Activated CD4-positive, alpha-beta memory T cell treated with anti-CD3 and anti-CD28 coated beads for 36 hours (primary cell): Measurements from ENCODE around the gene CACNG4. TPM values are rescaled to one million over a fixed set of nuclear protein-coding genes. Genes with fewer than 3 reads are reported as not detected.
A peak's percentile ranks its signal among the peaks of the same experiment; 100 is the strongest.

ENCODE experiments used
- CTCF ChIA-PET: fragments of 350-600 bp; sonication (Branson Sonifier 250); formaldehyde crosslinking; loops from one replicate; lab custom pipeline; 2021; ENCODE audit warnings: antibody characterized with exemption, inconsistent platforms; lab: Charles Lee
- POLR2A ChIA-PET: fragments of 350-600 bp; sonication (Branson Sonifier 250); formaldehyde crosslinking; loops from one replicate; lab custom pipeline; 2021; ENCODE audit warnings: antibody characterized with exemption; lab: Charles Lee
- DNase-seq: peaks from one replicate; pipeline ENCODE4 v3.0.0-alpha.2; 2020
- H3K27ac Mint-ChIP-seq: one replicate; pipeline ENCODE4 v1.8.0; 2021; ENCODE audit warnings: mixed read lengths
- H3K27me3 Mint-ChIP-seq: one replicate; pipeline ENCODE4 v1.8.0; 2021; ENCODE audit warnings: mixed read lengths
- H3K36me3 Mint-ChIP-seq: one replicate; pipeline ENCODE4 v1.8.0; 2021; ENCODE audit warnings: mixed read lengths
- H3K4me1 Mint-ChIP-seq: one replicate; pipeline ENCODE4 v1.8.0; 2021; ENCODE audit warnings: low read depth, mixed read lengths
- H3K4me3 Mint-ChIP-seq: one replicate; pipeline ENCODE4 v1.8.0; 2021; ENCODE audit warnings: mild to moderate bottlenecking, mixed read lengths
- H3K9me3 Mint-ChIP-seq: one replicate; pipeline ENCODE4 v1.8.0; 2021; ENCODE audit warnings: mixed read lengths
- intact Hi-C: fragments of 100-400 bp; cut with micrococcal nuclease; formaldehyde crosslinking; loops from one replicate; pipeline ENCODE4 v1.15.1; 2023
- total RNA-seq, 2 experiments: library from RNA; stranded (reverse); gene quantifications; one replicate each; pipeline ENCODE4 v1.2.3, GENCODE V29; 2021

The CACNG4 gene
- total RNA-seq, 2 experiments from 2014 or later = not detected

- no peak for DNase-seq
- Mint-ChIP-seq H3K9me3 (peaks cover 29% of the 10 kb centered on the region), H3K27me3 (no peaks in the 10 kb centered on the region), H3K4me1 (no peaks in the 10 kb centered on the region), H3K36me3 (peaks cover 2% of the 10 kb centered on the region), H3K27ac (no peak overlapping the region), H3K4me3 (no peak overlapping the region)
- ChIA-PET POLR2A (no interaction called here), CTCF (interaction anchor here (0.6 kb wide), 1 partner anchor 175 kb away, joined by 3 read pairs; no protein-coding TSS in a partner anchor)
- intact Hi-C loops = no loop called here
These were observed 81.9 kb downstream of the CACNG4 start for GRCh38 chr17:67046398-67046797.

GRCh38 chr17:67047382-67047781 is 82.9 kb downstream of the CACNG4 start:
- intact Hi-C loops = no loop called here
- no peak overlapping the region for H3K27ac Mint-ChIP-seq
- CTCF ChIA-PET = no interaction called here

GRCh38 chr17:67049025-67049739 is 84.7 kb downstream of the CACNG4 start:
- intact Hi-C loops = no loop called here
- Mint-ChIP-seq H3K4me3 (no peak overlapping the region), H3K27me3 (no peaks in the 10 kb centered on the region), H3K9me3 (peaks cover 29% of the 10 kb centered on the region), H3K4me1 (no peaks in the 10 kb centered on the region), H3K36me3 (peaks cover 2% of the 10 kb centered on the region), H3K27ac (no peak overlapping the region)
- CTCF ChIA-PET = no interaction called here
- DNase-seq = no peak
- POLR2A ChIA-PET = no interaction called here

More at GRCh38 chr17:67047382-67047781, 82.9 kb downstream of the CACNG4 start:
- Mint-ChIP-seq H3K9me3 (peaks cover 29% of the 10 kb centered on the region), H3K36me3 (peaks cover 2% of the 10 kb centered on the region), H3K4me3 (no peak overlapping the region), H3K27me3 (no peaks in the 10 kb centered on the region), H3K4me1 (no peaks in the 10 kb centered on the region)
- POLR2A ChIA-PET = no interaction called here
- no peak for DNase-seq

- CTCF ChIA-PET = no interaction called here
- DNase-seq = no peak
- no peaks in the 10 kb centered on the region for H3K27me3 Mint-ChIP-seq
- peaks cover 29% of the 10 kb centered on the region for H3K9me3 Mint-ChIP-seq
- peaks cover 2% of the 10 kb centered on the region for H3K36me3 Mint-ChIP-seq
- no peak overlapping the region for H3K4me3 Mint-ChIP-seq
- no peak overlapping the region for H3K27ac Mint-ChIP-seq
- no peaks in the 10 kb centered on the region for H3K4me1 Mint-ChIP-seq
- POLR2A ChIA-PET = no interaction called here
- intact Hi-C loops = no loop called here
These were observed 85.6 kb downstream of the CACNG4 start for GRCh38 chr17:67050066-67050465.

- H3K4me3 Mint-ChIP-seq = no peak overlapping the region
- no peaks in the 10 kb centered on the region for H3K4me1 Mint-ChIP-seq
- no peaks in the 10 kb centered on the region for H3K27me3 Mint-ChIP-seq
- DNase-seq = no peak
- H3K36me3 Mint-ChIP-seq = peaks cover 2% of the 10 kb centered on the region
- peaks cover 29% of the 10 kb centered on the region for H3K9me3 Mint-ChIP-seq
- CTCF ChIA-PET = no interaction called here
- no peak overlapping the region for H3K27ac Mint-ChIP-seq
- POLR2A ChIA-PET = no interaction called here
- intact Hi-C loops = no loop called here
These were observed 86.1 kb downstream of the CACNG4 start for GRCh38 chr17:67050471-67051154.

GRCh38 chr17:67051155-67051538 is 86.6 kb downstream of the CACNG4 start:
- no peaks in the 10 kb centered on the region for H3K27me3 Mint-ChIP-seq
- H3K36me3 Mint-ChIP-seq = peaks cover 2% of the 10 kb centered on the region
- ChIA-PET POLR2A (no interaction called here), CTCF (no interaction called here)
- DNase-seq = no peak
- intact Hi-C loops = no loop called here
- H3K27ac Mint-ChIP-seq = no peak overlapping the region
- H3K9me3 Mint-ChIP-seq = peaks cover 29% of the 10 kb centered on the region
- no peaks in the 10 kb centered on the region for H3K4me1 Mint-ChIP-seq
- no peak overlapping the region for H3K4me3 Mint-ChIP-seq

GRCh38 chr17:67051837-67052236 is 87.3 kb downstream of the CACNG4 start:
- H3K36me3 Mint-ChIP-seq = peaks cover 2% of the 10 kb centered on the region
- no peak overlapping the region for H3K4me3 Mint-ChIP-seq
- intact Hi-C loops = no loop called here
- no peaks in the 10 kb centered on the region for H3K27me3 Mint-ChIP-seq
- H3K27ac Mint-ChIP-seq = no peak overlapping the region
- ChIA-PET POLR2A (no interaction called here), CTCF (no interaction called here)
- no peak for DNase-seq
- H3K4me1 Mint-ChIP-seq = no peaks in the 10 kb centered on the region
- H3K9me3 Mint-ChIP-seq = peaks cover 29% of the 10 kb centered on the region

- H3K4me1 Mint-ChIP-seq = no peaks in the 10 kb centered on the region
- ChIA-PET CTCF (no interaction called here), POLR2A (no interaction called here)
- H3K27ac Mint-ChIP-seq = no peak overlapping the region
- intact Hi-C loops = no loop called here
- peaks cover 20% of the 10 kb centered on the region for H3K9me3 Mint-ChIP-seq
- H3K4me3 Mint-ChIP-seq = no peak overlapping the region
- DNase-seq = peak; percentile 0
- no peaks in the 10 kb centered on the region for H3K27me3 Mint-ChIP-seq
- no peaks in the 10 kb centered on the region for H3K36me3 Mint-ChIP-seq
These were observed 88.4 kb downstream of the CACNG4 start for GRCh38 chr17:67052720-67053437.

GRCh38 chr17:67053438-67054000 is 89.0 kb downstream of the CACNG4 start:
- ChIA-PET CTCF (no interaction called here), POLR2A (no interaction called here)
- no peak overlapping the region for H3K4me3 Mint-ChIP-seq
- intact Hi-C loops = no loop called here
- H3K36me3 Mint-ChIP-seq = no peaks in the 10 kb centered on the region
- no peak overlapping the region for H3K27ac Mint-ChIP-seq
- no peak for DNase-seq
- peaks cover 16% of the 10 kb centered on the region for H3K9me3 Mint-ChIP-seq
- no peaks in the 10 kb centered on the region for H3K27me3 Mint-ChIP-seq
- no peaks in the 10 kb centered on the region for H3K4me1 Mint-ChIP-seq

GRCh38 chr17:67054011-67054591 is 89.6 kb downstream of the CACNG4 start:
- peaks cover 10% of the 10 kb centered on the region for H3K9me3 Mint-ChIP-seq
- no peaks in the 10 kb centered on the region for H3K4me1 Mint-ChIP-seq
- peak; percentile 4 for DNase-seq
- POLR2A ChIA-PET = no interaction called here
- no peaks in the 10 kb centered on the region for H3K36me3 Mint-ChIP-seq
- intact Hi-C loops = no loop called here
- H3K27ac Mint-ChIP-seq = no peak overlapping the region
- no peak overlapping the region for H3K4me3 Mint-ChIP-seq
- H3K27me3 Mint-ChIP-seq = no peaks in the 10 kb centered on the region
- CTCF ChIA-PET = no interaction called here

GRCh38 chr17:67054608-67055007 is 90.1 kb downstream of the CACNG4 start:
- H3K27ac Mint-ChIP-seq = no peak overlapping the region
- H3K9me3 Mint-ChIP-seq = peaks cover 5% of the 10 kb centered on the region
- H3K4me3 Mint-ChIP-seq = no peak overlapping the region
- DNase-seq = no peak
- intact Hi-C loops = no loop called here
- ChIA-PET POLR2A (no interaction called here), CTCF (no interaction called here)
- H3K4me1 Mint-ChIP-seq = no peaks in the 10 kb centered on the region
- no peaks in the 10 kb centered on the region for H3K36me3 Mint-ChIP-seq
- no peaks in the 10 kb centered on the region for H3K27me3 Mint-ChIP-seq

- peak; percentile 7 for DNase-seq
- intact Hi-C loops = no loop called here
- H3K27me3 Mint-ChIP-seq = no peaks in the 10 kb centered on the region
- no peaks in the 10 kb centered on the region for H3K4me1 Mint-ChIP-seq
- H3K27ac Mint-ChIP-seq = no peak overlapping the region
- H3K4me3 Mint-ChIP-seq = no peak overlapping the region
- H3K9me3 Mint-ChIP-seq = peaks cover under 1% of the 10 kb centered on the region
- CTCF ChIA-PET = no interaction called here
- no peaks in the 10 kb centered on the region for H3K36me3 Mint-ChIP-seq
- POLR2A ChIA-PET = no interaction called here
These were observed 90.5 kb downstream of the CACNG4 start for GRCh38 chr17:67055041-67055443.
